Fibroblast of skin of back (primary cell): ENCODE measurements around the gene LRP6.
"Not testable (repeated sequence)": the region's sequence is repeated elsewhere in the genome, so short reads cannot be mapped to it uniquely, and the experiment has no call there.

Experiments
- DNase-seq: peaks from one replicate; pipeline ENCODE4 v3.0.0-alpha.2; 2013

LRP6 gene

GRCh38 chr12:12110923-12111555 lies 155.8 kb downstream of the LRP6 start:
- DNase-seq: not testable (repeated sequence)

- no peak for DNase-seq
Measured at GRCh38 chr12:12108441-12109058, 158.3 kb downstream of the LRP6 start.

GRCh38 chr12:12107678-12108077 lies 159.2 kb downstream of the LRP6 start:
- DNase-seq: no peak

GRCh38 chr12:12099102-12099501 lies 167.7 kb downstream of the LRP6 start:
- DNase-seq: no peak

GRCh38 chr12:12098691-12099015 lies 168.2 kb downstream of the LRP6 start:
- DNase-seq: peak; percentile 59

GRCh38 chr12:12097891-12098690 lies 168.8 kb downstream of the LRP6 start:
- DNase-seq: peak; percentile 28

GRCh38 chr12:12095021-12095420 lies 171.8 kb downstream of the LRP6 start:
- peak; percentile 71 for DNase-seq

- DNase-seq: no peak
Measured at GRCh38 chr12:12094481-12094880, 172.4 kb downstream of the LRP6 start.

- DNase-seq: peak; percentile 31
Measured at GRCh38 chr12:12091977-12092663, 174.7 kb downstream of the LRP6 start.

GRCh38 chr12:12091071-12091470 lies 175.8 kb downstream of the LRP6 start:
- DNase-seq: no peak

GRCh38 chr12:12088761-12089160 lies 178.1 kb downstream of the LRP6 start:
- DNase-seq: peak; percentile 43

GRCh38 chr12:12088147-12088546 lies 178.7 kb downstream of the LRP6 start:
- no peak for DNase-seq

- no peak for DNase-seq
Measured at GRCh38 chr12:12087693-12088034, 179.2 kb downstream of the LRP6 start.

- DNase-seq: no peak
Measured at GRCh38 chr12:12086973-12087692, 179.7 kb downstream of the LRP6 start.

- DNase-seq: no peak
Measured at GRCh38 chr12:12086362-12086761, 180.5 kb downstream of the LRP6 start.

- no peak for DNase-seq
Measured at GRCh38 chr12:12083688-12084087, 183.2 kb downstream of the LRP6 start.

- peak; percentile 58 for DNase-seq
Measured at GRCh38 chr12:12081836-12082497, 184.9 kb downstream of the LRP6 start.

GRCh38 chr12:12079291-12079690 lies 187.6 kb downstream of the LRP6 start:
- peak; percentile 81 for DNase-seq

GRCh38 chr12:12072064-12072760 lies 194.6 kb downstream of the LRP6 start:
- DNase-seq: no peak

GRCh38 chr12:12070674-12071656 lies 195.9 kb downstream of the LRP6 start, which contains the start of gene BCL2L14:
BCL2L14 (plus strand) TSS chr12:12070939; CDS start chr12:12079306, 8,367 bp downstream.
- peak; percentile 47 for DNase-seq
